Nephron (organoid): ENCODE measurements around the gene NCOA4.

Source experiments
- H3K27ac Mint-ChIP-seq, 3 experiments: 2 replicates each; pipeline ENCODE4 v1.8.0; 2020; ENCODE audit warnings: mixed read lengths in 3 of 3, mild to moderate bottlenecking in 2 of 3, moderate library complexity in 1 of 3
- H3K27me3 Mint-ChIP-seq: 2 replicates; pipeline ENCODE4 v1.8.0; 2021; ENCODE audit warnings: low read depth, mild to moderate bottlenecking, moderate library complexity, mixed read lengths
- H3K36me3 Mint-ChIP-seq: 2 replicates; pipeline ENCODE4 v1.8.0; 2020; ENCODE audit warnings: low read depth, mixed read lengths
- H3K4me1 Mint-ChIP-seq: 2 replicates; pipeline ENCODE4 v1.8.0; 2020; ENCODE audit warnings: mixed read lengths
- H3K4me3 Mint-ChIP-seq, 3 experiments: 2 replicates each; pipeline ENCODE4 v1.8.0; 2020; ENCODE audit warnings: mild to moderate bottlenecking in 3 of 3, mixed read lengths in 3 of 3, moderate library complexity in 2 of 3
- H3K9me3 Mint-ChIP-seq: 2 replicates; pipeline ENCODE4 v1.8.0; 2020; ENCODE audit warnings: mixed read lengths
- CTCF ChIP-seq, 3 experiments: fragments of 200-600 bp; sonication (generic); IDR thresholded peaks; one replicate each; pipeline ENCODE4 v1.5.0; 2021; ENCODE audit warnings: antibody characterized with exemption in 3 of 3; ENCODE audit not compliant: unreplicated experiment in 3 of 3

The NCOA4 gene

GRCh38 chr10:46016190-46016589, 14.2 kb downstream of the NCOA4 start:
- H3K9me3 Mint-ChIP-seq = no peaks in the 10 kb centered on the region
- no peak overlapping the region for H3K27ac Mint-ChIP-seq
- H3K27me3 Mint-ChIP-seq = no peaks in the 10 kb centered on the region
- no peak overlapping the region for H3K4me3 Mint-ChIP-seq
- peaks cover 40% of the 10 kb centered on the region for H3K36me3 Mint-ChIP-seq
- no peak for TF ChIP-seq CTCF (IDR thresholded peaks at IDR 0.05; ENCODE audit: unreplicated experiment in 3 of 3)
- peaks cover 20% of the 10 kb centered on the region for H3K4me1 Mint-ChIP-seq

- Mint-ChIP-seq H3K36me3 (peaks cover 52% of the 10 kb centered on the region), H3K27me3 (no peaks in the 10 kb centered on the region), H3K9me3 (no peaks in the 10 kb centered on the region), H3K27ac (no peak overlapping the region), H3K4me1 (peaks cover 18% of the 10 kb centered on the region), H3K4me3 (no peak overlapping the region)
- TF ChIP-seq CTCF (IDR thresholded peaks at IDR 0.05; ENCODE audit: unreplicated experiment in 3 of 3) = no peak
Measured at GRCh38 chr10:46014683-46015405, 15.6 kb downstream of the NCOA4 start.

- no peaks in the 10 kb centered on the region for H3K27me3 Mint-ChIP-seq
- peaks cover 58% of the 10 kb centered on the region for H3K36me3 Mint-ChIP-seq
- no peak overlapping the region for H3K27ac Mint-ChIP-seq
- H3K4me3 Mint-ChIP-seq = no peak overlapping the region
- no peaks in the 10 kb centered on the region for H3K9me3 Mint-ChIP-seq
- peaks cover 11% of the 10 kb centered on the region for H3K4me1 Mint-ChIP-seq
- no peak for TF ChIP-seq CTCF (IDR thresholded peaks at IDR 0.05; ENCODE audit: unreplicated experiment in 3 of 3)
Measured at GRCh38 chr10:46014206-46014605, 16.2 kb downstream of the NCOA4 start.

- H3K27ac Mint-ChIP-seq = no peak overlapping the region
- no peak overlapping the region for H3K4me3 Mint-ChIP-seq
- peaks cover 73% of the 10 kb centered on the region for H3K36me3 Mint-ChIP-seq
- peaks cover 3% of the 10 kb centered on the region for H3K9me3 Mint-ChIP-seq
- H3K4me1 Mint-ChIP-seq = no peaks in the 10 kb centered on the region
- H3K27me3 Mint-ChIP-seq = no peaks in the 10 kb centered on the region
- TF ChIP-seq CTCF (IDR thresholded peaks at IDR 0.05; ENCODE audit: unreplicated experiment in 3 of 3) = no peak
Measured at GRCh38 chr10:46012746-46013145, 17.7 kb downstream of the NCOA4 start.

GRCh38 chr10:46006219-46006618, 24.2 kb downstream of the NCOA4 start:
- no peaks in the 10 kb centered on the region for H3K27me3 Mint-ChIP-seq
- peaks cover 77% of the 10 kb centered on the region for H3K36me3 Mint-ChIP-seq
- H3K4me3 Mint-ChIP-seq = no peak overlapping the region
- no peaks in the 10 kb centered on the region for H3K4me1 Mint-ChIP-seq
- no peak for TF ChIP-seq CTCF (IDR thresholded peaks at IDR 0.05; ENCODE audit: unreplicated experiment in 3 of 3)
- H3K9me3 Mint-ChIP-seq = peaks cover 3% of the 10 kb centered on the region
- H3K27ac Mint-ChIP-seq = peak overlapping the region in 2 of 3 experiments; percentile 77 to 80

GRCh38 chr10:46005383-46005782, 25.0 kb downstream of the NCOA4 start:
- Mint-ChIP-seq H3K27ac (no peak overlapping the region), H3K4me3 (no peak overlapping the region), H3K4me1 (no peaks in the 10 kb centered on the region), H3K27me3 (no peaks in the 10 kb centered on the region), H3K36me3 (peaks cover 74% of the 10 kb centered on the region), H3K9me3 (peaks cover 3% of the 10 kb centered on the region)
- TF ChIP-seq CTCF (IDR thresholded peaks at IDR 0.05; ENCODE audit: unreplicated experiment in 3 of 3) = no peak
